Middle frontal gyrus (tissue), 1 donor: Measurements from ENCODE around the gene TMCC1.
"Not testable (repeated sequence)": the region's sequence is repeated elsewhere in the genome, so short reads cannot be mapped to it uniquely, and the experiment has no call there.

Experiments
- DNase-seq: peaks from one replicate; pipeline ENCODE4 v3.0.0-alpha.2; 2015; ENCODE audit warnings: low spot score; ENCODE audit errors: extremely low spot score

Gene TMCC1

DNA sequence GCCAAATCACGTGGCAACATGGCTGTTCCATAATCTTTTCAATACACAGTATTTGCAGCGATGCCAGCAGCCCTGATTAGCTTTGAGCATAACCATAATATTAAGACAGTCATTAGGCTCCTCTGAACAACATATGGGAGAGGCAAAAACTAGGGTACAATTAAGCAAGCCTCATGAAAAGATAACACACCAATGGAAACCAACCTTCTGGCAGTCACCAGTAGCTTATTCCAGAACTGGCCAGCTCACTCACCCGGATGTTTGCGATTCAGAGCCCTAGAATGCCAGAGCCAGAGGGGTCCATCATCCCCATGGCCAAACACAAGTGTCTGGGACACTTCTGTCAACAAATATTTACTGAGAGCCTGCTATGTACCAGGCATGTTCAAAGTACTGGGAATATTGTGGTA, 238.2 kb downstream of the TMCC1 start:
- DNase-seq: no peak

GRCh38 chr3:129654131-129654530, 239.4 kb downstream of the TMCC1 start:
- DNase-seq: no peak

DNA sequence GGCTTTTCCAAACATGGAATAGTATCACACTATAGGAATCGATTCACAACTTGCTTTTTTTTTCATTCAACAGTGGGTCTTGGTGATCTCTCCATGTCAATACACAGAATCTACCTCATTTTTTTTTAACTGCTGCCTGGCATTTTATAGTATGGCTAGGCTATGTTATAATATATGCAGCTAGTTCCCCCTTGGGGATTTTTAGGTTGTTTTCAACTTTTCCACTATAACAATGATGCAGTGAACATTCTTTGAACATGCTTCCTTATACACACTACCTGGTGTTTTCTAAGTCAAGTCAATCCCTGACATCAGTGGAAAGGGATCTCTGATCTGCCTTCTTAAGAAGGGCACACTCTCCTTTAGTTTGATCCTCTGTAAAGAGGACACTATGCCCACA, 240.5 kb downstream of the TMCC1 start:
- no peak for DNase-seq

DNA sequence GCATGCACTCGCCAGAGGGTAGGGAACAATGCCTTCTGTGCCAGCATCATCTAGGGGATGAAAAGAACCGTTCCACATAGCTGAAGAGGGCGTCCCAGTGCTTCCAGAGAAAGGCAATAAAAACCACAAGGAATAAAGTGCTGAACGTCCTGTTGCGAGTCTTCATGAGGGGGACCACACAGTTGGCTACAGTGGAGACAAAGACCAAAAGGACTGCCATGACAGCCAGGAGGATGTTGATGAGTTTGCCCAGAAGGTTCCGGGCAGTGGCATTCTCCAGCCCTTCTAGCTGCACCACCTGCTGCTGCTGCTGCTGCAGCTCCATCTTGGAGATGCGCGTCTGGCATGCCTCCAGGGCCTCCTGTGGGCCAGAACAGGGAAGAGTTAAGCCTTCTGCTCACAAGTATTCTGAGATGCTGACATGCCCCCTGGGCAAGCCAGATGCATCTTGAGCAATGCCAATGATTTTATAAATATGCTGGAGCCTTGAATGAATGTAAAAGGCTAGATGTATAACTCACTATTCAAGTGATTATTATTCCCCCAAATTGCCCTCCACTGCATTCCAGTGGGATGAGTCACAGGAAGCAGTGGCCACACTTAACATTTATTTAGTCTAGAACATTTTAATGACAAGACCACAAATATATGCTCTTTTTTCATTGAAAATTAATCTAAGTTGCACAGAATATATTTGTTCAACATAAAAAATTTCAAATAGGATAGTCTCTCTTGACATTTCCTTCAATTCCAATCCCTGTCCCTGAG, 241.9 kb downstream of the TMCC1 start:
- no peak for DNase-seq

GRCh38 chr3:129650256-129650872, 243.1 kb downstream of the TMCC1 start:
- DNase-seq: peak; percentile 68

GRCh38 chr3:129648391-129648790, 245.1 kb downstream of the TMCC1 start:
- no peak for DNase-seq

DNA sequence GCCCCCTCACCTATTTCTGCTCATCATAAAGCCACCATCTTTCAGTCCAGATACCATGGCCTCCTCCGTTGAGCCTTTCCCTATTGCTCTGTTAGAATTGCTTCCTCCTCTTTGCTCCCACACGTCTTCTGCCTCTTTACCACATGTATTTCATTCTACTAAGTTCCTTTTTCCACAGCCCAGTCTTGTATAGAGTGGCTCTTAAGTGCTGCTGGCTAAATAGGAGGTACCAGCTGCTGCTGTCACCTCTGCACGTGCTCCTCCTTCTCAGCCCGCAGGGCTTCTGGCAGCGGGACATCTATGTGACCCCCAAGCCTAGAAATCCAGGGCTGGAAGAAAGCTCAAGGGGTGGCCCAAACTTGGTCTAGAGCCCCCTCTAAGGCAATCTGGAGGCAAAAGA, 248.2 kb downstream of the TMCC1 start:
- DNase-seq: no peak

DNA sequence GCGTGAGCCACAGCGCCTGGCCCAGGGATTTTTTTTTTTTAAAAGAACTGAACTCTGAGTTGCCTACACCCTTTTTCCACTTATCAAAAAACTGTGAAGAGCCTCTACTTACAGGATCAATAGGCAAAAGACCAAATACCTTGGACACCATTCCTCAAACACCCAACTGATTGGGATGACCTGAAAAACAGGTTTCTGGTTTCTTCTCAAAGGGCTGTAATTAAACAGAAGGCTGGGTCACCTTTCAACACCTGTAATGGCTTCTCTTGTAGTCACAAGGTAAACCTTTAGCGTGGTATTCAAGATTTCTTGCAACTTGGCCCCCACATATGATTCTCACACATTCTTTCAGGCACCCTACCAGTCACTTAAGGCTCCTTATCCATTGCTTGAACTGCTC, 248.7 kb downstream of the TMCC1 start:
- DNase-seq: no peak

GRCh38 chr3:129641567-129642260, 251.8 kb downstream of the TMCC1 start:
- DNase-seq: not testable (repeated sequence)

DNA sequence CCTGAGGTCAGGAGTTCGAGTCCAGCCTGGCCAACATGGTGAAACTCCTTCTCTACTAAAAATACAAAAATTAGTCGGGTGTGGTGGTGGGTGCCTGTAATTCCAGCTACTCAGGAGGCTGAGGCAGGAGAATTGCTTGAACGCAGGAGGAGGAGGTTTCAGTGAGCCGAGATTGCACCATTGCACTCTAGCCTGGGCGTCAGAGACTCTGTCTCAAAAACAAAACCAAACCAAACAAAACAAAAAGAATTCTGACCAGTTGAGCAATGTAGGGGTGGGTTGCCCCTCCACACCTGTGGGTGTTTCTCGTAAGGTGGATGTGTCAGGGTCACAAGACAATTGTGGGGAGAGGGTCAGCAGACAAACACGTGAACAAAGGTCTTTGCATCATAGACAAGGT, 252.5 kb downstream of the TMCC1 start:
- DNase-seq: not testable (repeated sequence)

GRCh38 chr3:129638481-129638880, 255.0 kb downstream of the TMCC1 start:
- no peak for DNase-seq

DNA sequence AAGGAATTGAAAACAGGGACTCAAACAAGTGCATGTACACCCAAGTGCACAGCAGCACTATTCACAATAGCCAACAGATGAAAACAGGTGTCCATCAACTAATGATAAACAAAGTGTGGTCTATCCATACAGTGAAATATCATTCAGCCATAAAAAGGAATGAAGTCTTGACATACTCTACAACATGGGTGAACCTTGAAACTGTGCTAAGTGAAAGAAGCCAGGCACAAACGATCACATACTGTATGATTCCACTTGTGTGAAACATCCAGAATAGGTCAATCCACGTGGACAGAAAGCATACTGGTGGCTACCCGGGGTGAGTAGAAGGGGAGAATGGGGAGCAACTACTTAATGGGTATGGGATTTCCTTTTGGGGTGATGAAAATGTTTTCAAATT, 257.4 kb downstream of the TMCC1 start:
- DNase-seq: no peak

GRCh38 chr3:129635656-129636055, 257.9 kb downstream of the TMCC1 start:
- no peak for DNase-seq

DNA sequence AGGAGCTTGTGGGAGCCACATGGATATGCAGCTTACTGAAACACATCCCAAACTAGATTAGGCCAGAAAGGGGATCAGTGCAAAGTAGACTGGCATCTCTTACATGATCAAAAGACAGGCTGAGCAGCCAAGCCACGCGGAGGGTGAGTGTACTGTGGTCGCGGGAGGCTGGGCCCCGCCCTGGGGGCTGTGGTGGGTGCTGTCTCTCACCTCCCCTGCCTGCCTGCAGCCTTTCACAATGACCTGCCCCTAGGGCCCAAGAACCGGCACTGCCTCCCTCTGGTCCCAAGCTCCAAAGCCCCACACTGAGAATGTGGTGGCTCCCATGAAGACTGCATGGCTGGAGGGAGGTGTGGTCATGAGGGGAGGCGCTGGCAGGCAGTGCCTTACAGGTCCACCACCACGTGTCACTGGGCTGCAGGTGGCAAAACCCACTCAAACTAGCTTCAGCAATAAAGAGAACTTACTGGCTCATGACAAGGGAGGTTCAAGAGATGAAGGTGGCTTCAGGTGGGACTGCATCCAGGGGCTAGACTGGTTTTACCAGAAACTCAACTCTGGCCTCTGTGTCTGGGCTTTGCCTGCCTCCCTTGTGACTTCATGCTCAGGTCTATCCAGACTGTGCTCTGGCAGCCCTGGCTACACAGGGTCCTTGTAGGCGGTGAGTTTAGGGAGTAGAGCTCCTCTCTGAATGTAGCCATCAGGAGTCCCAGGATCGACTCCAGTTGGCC, 259.6 kb downstream of the TMCC1 start:
- DNase-seq: no peak

DNA sequence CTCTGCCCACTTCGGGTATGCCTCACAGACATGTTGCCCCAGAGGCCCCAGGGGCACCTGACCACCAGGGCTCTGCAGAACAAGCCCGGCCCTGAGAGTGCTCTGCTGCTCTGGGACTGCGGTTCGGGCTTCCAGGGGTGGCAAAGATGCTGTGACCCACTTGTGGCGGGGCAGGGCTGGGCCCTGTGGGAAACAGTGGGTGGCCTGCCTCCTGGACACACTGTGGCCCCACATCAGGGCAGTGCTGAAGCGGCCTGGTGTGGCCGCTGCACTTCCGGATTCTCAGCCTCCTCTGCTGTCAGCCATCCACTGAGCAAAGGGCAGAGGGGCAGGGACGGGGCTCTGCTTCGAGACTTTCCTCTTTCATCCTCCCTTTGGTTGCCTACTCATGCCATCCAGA, 260.5 kb downstream of the TMCC1 start:
- no peak for DNase-seq

- no peak for DNase-seq
Observed at GRCh38 chr3:129632556-129632955, 261.0 kb downstream of the TMCC1 start.

DNA sequence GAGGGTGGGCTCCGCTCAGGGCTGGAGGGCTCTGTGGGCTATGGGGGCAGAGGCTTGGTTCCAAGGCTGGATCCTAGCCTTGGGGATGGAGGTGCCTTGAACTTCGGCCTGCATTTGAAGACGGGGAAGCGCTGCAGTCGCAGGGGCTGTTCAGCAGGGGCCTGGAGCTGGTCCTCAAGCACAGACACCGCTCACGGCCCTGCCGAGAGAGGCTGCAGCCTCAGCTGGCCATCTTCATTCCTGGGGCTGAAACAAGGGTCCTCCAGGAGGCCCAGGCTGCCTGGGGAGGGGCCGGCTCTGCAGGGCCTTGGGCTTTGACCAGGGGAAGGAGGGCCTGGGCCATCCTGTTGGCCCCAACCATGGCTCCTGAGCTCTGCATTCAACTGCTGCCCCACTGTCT, 261.5 kb downstream of the TMCC1 start:
- DNase-seq: no peak

- no peak for DNase-seq
Observed at GRCh38 chr3:129629011-129629410, 264.5 kb downstream of the TMCC1 start.

DNA sequence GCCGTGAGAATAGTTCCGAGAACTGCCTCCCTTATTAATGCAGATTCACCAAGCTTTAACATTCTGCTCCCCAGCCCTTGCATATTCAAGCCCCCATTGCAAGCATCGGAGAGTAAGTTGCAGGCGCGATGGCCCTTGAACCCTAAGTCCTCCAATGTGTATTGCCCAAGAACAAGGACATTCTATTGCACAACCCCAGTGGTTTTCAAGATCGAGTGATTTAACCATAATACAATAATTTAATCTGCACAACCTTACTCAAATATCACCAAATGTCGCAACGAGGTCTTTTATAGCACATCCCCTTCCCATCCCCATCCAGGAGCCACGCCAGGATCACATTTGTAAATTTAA, 265.4 kb downstream of the TMCC1 start:
- no peak for DNase-seq

DNA sequence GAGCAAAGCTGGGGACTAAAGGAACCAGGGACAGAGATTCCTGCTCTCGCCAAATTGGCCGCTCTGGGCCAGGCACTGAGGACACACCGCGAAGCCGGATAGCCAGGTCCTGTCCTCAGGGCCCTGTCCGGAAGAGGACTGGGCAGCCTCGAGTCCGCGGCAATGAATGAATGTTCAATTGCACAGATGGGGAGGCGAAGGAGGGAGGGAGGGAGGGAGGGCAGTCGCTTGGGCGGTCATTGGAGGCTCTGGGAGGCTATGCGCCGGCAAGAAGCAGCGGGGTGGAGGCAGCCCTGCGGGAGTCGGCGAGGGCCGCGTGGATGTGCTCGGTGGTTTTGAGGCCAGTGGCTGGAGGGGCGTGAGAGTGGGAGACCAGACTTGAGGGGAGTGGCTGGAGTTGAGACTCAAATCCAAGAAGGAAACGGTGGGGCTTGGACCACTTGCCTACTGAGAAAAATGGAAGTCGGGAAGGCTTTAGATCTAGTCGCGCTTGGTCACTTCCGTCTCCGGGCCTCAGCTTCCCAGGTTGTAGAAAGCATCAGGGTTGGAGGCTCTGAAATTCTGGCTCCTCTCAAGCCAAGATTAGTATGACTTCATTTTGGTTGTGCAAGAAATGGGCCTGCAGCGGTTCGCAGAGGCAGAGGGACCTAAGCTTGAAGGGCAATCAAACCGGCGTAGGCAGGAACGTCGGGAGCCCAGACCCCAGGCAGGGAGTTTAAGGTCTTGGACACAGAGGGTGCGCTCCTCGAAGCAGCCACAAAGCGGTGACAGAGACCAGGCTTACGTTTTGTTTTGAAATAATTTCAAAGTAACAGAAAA, 266.0 kb downstream of the TMCC1 start:
- DNase-seq: peak; percentile 33

DNA sequence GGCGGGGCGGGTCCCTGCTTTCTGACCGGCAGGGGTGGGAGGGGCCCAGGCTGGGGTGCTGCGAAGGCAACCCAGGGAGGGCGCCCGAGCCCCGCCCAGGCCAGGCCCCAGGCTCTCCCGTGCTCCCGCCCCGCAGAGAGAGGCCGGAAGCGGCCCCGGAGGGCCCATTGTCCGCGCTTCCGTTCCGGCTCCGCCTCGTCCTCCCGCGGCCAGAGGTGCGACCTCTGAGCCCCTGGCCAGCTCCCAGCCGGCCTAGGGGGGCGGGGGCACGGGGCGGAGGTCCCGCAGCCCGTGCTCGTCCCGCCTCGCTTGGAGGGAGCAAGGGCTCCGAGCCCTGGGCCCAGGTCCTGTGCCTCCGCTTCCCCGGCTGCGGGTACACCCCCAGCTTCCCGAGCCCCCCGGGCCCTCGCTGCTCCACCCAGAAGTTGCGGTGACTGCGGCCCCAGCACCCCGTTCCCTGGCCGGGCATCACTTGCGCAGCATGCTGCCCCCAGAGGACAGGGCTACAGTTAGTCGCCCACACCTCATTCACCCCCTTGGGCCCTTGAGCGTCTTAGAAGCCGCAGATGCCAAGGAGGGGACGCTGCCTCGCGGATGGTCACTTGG, 266.7 kb downstream of the TMCC1 start:
- DNase-seq: peak; percentile 22
